ENCODE data around the gene SLC9A7. TPM values are rescaled to one million over a fixed set of nuclear protein-coding genes. Genes with fewer than 3 reads are reported as not detected.

Gene SLC9A7
- total RNA-seq, 2 experiments from 2014 or later, result 2.2 to 3.2 TPM

GRCh38 chrX:46712764-46713163 lies 46.2 kb downstream of the SLC9A7 start:
- Mint-ChIP-seq H3K4me3 (no peak overlapping the region), H3K27me3 (no peaks in the 10 kb centered on the region), H3K9me3 (no peaks in the 10 kb centered on the region), H3K27ac (no peak overlapping the region), H3K4me1 (ENCODE audit: low read depth) (no peaks in the 10 kb centered on the region), H3K36me3 (ENCODE audit: low read depth) (no peaks in the 10 kb centered on the region)
- no peak for TF ChIP-seq CTCF (IDR thresholded peaks at IDR 0.05)
- Histone ChIP-seq H3K27me3 (ENCODE audit: control insufficient read depth in 1 of 2, insufficient read depth in 2 of 2, low read length in 2 of 2) (no peaks in the 10 kb centered on the region), H3K4me1 (ENCODE audit: insufficient read depth, low read length) (no peaks in the 10 kb centered on the region), H3K36me3 (ENCODE audit: insufficient read depth, low read length) (no peaks in the 10 kb centered on the region), H3K4me3 (ENCODE audit: low read length) (no peak overlapping the region), H3K27ac (ENCODE audit: low read depth in 1 of 2, low read length in 2 of 2) (no peak overlapping the region), H3K9me3 (ENCODE audit: control insufficient read depth in 1 of 2, insufficient read depth in 1 of 2, low read length in 2 of 2) (no peaks in the 10 kb centered on the region)
- intact Hi-C loops (cut with DNase I, micrococcal nuclease), result no loop called here
- ATAC-seq (ENCODE audit: poor library complexity) (no peak), DNase-seq (no peak)
- ChIA-PET CTCF (no interaction called here), POLR2A (no interaction called here)

- Histone ChIP-seq H3K36me3 (ENCODE audit: insufficient read depth, low read length) (no peaks in the 10 kb centered on the region), H3K4me1 (ENCODE audit: insufficient read depth, low read length) (no peaks in the 10 kb centered on the region), H3K4me3 (ENCODE audit: low read length) (no peak overlapping the region), H3K27ac (ENCODE audit: low read depth in 1 of 2, low read length in 2 of 2) (no peak overlapping the region), H3K27me3 (ENCODE audit: control insufficient read depth in 1 of 2, insufficient read depth in 2 of 2, low read length in 2 of 2) (no peaks in the 10 kb centered on the region), H3K9me3 (ENCODE audit: control insufficient read depth in 1 of 2, insufficient read depth in 1 of 2, low read length in 2 of 2) (no peaks in the 10 kb centered on the region)
- no peaks in the 10 kb centered on the region for H3K9me3 Mint-ChIP-seq
- no peak for TF ChIP-seq CTCF (IDR thresholded peaks at IDR 0.05)
- ChIA-PET CTCF (no interaction called here), POLR2A (no interaction called here)
- no peak for DNase-seq
- intact Hi-C loops (cut with DNase I, micrococcal nuclease), result no loop called here
- ATAC-seq (ENCODE audit: poor library complexity), result no peak
- H3K36me3 Mint-ChIP-seq (ENCODE audit: low read depth), result no peaks in the 10 kb centered on the region
- H3K4me1 Mint-ChIP-seq (ENCODE audit: low read depth), result no peaks in the 10 kb centered on the region
- no peaks in the 10 kb centered on the region for H3K27me3 Mint-ChIP-seq
- no peak overlapping the region for H3K27ac Mint-ChIP-seq
- H3K4me3 Mint-ChIP-seq, result no peak overlapping the region
These were observed 47.8 kb downstream of the SLC9A7 start for GRCh38 chrX:46710927-46711623.

- intact Hi-C loops (cut with DNase I, micrococcal nuclease), result no loop called here
- H3K4me1 ChIP-seq (ENCODE audit: insufficient read depth, low read length), result no peaks in the 10 kb centered on the region
- Mint-ChIP-seq H3K9me3 (no peaks in the 10 kb centered on the region), H3K27ac (no peak overlapping the region), H3K27me3 (no peaks in the 10 kb centered on the region), H3K36me3 (ENCODE audit: low read depth) (no peaks in the 10 kb centered on the region), H3K4me1 (ENCODE audit: low read depth) (no peaks in the 10 kb centered on the region), H3K4me3 (no peak overlapping the region)
- DNase-seq, result peak in 1 of 14 experiments; percentile 3
- H3K9me3 ChIP-seq (ENCODE audit: control insufficient read depth in 1 of 2, insufficient read depth in 1 of 2, low read length in 2 of 2), result no peaks in the 10 kb centered on the region
- H3K36me3 ChIP-seq (ENCODE audit: insufficient read depth, low read length), result no peaks in the 10 kb centered on the region
- no peak overlapping the region for H3K4me3 ChIP-seq (ENCODE audit: low read length)
- ChIA-PET POLR2A (no interaction called here), CTCF (no interaction called here)
- ATAC-seq (ENCODE audit: poor library complexity), result no peak
- no peak overlapping the region for H3K27ac ChIP-seq (ENCODE audit: low read depth in 1 of 2, low read length in 2 of 2)
- TF ChIP-seq CTCF (IDR thresholded peaks at IDR 0.05), result no peak
- H3K27me3 ChIP-seq (ENCODE audit: control insufficient read depth in 1 of 2, insufficient read depth in 2 of 2, low read length in 2 of 2), result no peaks in the 10 kb centered on the region
These were observed 48.5 kb downstream of the SLC9A7 start for GRCh38 chrX:46710425-46710824.
